ENCODE measurements around the gene UNC5C.

UNC5C gene

DNA sequence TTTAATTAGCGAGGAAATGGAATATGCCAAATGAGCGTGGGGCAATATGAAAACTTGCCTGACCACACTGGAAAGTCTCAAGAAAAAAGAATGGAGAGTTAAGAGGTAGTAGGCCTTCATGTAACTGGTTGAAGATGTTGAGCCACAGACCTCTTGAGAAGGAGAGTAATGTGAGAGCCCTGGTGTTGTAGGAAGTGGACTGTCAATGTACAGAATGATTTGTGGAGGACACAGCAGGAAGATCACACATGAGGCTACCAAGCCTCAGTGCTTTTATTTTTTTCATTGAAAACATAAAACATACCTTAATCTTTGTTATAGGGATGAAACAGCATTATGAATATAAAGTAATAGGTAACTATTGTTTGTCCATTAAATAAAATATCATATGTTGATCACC lies 331.6 kb downstream of the UNC5C start:
- no peak for DNase-seq (ENCODE audit: low spot score)

- DNase-seq (ENCODE audit: low spot score) = no peak
Measured at GRCh38 chr4:95216636-95217035, 332.1 kb downstream of the UNC5C start.

- no peak for DNase-seq (ENCODE audit: low spot score)
Measured at GRCh38 chr4:95215991-95216605, 332.7 kb downstream of the UNC5C start.

- no peak for DNase-seq (ENCODE audit: low spot score)
Measured at GRCh38 chr4:95215043-95215442, 333.7 kb downstream of the UNC5C start.

- no peak for DNase-seq (ENCODE audit: low spot score)
Measured at GRCh38 chr4:95214408-95214807, 334.4 kb downstream of the UNC5C start.

GRCh38 chr4:95213366-95213765 lies 335.4 kb downstream of the UNC5C start:
- DNase-seq (ENCODE audit: low spot score) = no peak

DNA sequence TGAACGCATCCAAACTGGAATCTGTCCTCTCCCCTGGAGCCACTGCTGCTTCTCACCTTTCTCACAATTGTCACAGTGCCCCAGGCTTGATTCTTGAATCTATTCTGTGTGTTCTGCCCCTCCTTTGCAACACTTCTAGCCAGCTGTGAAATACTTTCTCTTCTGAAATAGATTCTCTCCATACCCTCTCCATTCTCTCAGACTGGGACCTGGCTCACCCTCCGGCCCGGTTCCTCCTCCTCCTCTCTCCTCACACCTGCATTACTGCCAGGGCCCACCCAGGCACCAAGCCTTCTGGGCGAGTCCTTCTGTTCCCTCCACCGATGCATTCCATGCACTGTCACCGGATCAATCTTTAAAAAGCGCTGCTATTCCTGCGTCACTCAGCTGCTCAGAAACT lies 336.1 kb downstream of the UNC5C start:
- no peak for DNase-seq (ENCODE audit: low spot score)

GRCh38 chr4:95209927-95210326 lies 338.8 kb downstream of the UNC5C start:
- DNase-seq (ENCODE audit: low spot score) = no peak

GRCh38 chr4:95204873-95205272 lies 343.9 kb downstream of the UNC5C start:
- DNase-seq (ENCODE audit: low spot score) = no peak

DNA sequence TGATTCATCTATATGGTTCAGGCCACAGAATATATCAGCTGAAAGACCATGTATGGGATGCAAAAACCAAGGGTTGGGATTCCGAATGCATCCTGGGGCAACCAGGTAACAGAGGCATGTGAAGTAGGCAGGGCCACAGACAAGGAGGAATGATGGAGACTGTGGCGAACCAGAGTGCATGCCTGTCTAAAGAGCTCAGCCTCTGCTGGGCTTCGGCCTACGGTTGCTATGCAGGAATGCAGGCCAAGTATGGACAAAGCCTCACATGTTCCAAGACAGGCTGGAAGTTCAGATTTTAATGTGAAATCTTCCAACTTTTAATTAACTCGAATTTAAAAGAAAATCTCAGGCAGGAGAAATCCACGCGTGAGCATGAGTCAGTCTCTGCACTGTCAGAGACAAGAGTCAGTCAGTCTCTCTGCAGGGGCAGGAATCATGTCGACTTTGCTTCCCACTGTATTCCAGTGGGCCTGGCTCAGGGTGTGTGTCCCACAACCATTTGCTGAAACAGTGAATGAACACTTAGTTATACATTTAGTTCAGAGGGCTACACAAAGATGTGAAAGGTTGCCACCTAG lies 344.4 kb downstream of the UNC5C start:
- no peak for DNase-seq (ENCODE audit: low spot score)

DNA sequence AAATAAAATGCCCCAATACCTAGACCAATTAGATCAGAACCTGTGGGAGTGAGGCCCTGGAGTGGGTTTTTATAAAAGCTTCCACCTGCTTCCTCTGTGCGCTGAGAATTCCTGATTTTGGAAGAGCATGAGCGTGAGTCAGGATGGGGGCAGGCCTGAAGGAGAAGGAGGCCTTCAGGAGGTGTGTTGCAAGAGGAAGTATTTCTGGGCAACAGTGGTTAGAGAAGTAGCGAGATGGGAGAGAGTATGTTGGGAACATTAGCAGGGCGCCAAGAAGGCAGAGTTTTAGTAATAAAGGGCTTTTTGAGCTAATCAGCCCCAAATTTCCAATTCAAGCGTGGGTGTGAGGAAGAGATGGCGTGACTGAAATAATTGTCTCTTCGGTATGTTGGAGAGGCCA lies 349.8 kb downstream of the UNC5C start:
- no peak for DNase-seq (ENCODE audit: low spot score)

DNA sequence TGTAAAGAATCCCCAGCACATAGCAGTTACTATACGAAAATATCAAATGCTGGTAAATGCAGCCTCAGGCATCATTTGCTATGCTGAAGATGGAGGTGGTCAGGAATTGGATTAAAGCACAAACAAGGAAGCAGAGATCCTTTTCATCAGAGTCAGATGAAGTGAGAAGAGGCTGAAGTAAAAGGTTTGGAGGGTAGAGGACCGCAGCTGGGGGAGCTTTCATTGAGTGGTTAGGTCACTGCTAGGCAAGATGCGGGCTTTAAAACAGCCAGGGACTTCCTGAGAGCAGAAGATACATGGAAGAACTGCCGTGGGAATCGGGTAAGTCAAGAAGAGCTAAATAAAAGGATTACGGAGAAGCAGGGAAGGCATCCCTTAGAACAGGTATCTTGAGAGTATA lies 351.4 kb downstream of the UNC5C start:
- no peak for DNase-seq (ENCODE audit: low spot score)

DNA sequence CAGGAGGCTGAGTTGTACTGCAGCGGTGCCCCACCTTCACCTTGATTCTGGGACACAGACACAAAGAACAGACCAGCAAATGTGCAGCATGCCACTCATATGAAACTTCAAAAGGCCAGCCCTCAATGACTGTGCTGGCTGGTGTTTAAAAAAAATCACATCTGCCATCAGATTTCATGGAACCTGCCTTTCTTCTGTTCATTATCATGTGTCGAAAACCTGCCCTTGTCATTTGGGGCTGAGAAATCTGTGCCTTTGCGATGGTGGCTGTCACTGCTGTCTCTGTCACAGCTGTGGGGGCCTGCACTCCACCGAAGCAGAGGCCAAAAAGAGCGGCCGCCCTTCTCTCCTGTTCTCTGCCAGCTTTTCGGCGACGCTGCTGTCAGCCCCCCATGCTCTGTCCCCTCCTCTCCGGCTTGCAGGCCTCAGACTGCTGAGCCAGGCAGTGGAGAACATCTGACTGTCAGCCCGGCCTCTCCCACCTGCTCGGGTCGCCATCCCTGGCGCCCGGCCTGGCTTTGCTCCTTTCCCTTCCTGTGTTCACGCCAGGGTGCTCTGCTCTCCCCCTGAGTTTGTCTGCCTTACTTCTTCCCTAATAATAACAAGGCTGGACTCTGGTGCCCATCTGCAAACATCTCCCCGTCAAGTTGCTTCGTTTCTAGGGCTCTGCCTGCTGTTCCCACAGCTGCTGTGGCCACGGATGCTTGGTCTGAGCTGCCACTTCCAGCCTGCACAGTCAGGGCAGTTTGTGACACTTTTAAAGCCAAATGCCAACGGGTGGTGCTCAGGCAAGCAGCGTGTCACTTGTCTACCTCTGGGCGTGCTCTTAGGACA lies 355.2 kb downstream of the UNC5C start:
- DNase-seq (ENCODE audit: low spot score) = no peak

DNA sequence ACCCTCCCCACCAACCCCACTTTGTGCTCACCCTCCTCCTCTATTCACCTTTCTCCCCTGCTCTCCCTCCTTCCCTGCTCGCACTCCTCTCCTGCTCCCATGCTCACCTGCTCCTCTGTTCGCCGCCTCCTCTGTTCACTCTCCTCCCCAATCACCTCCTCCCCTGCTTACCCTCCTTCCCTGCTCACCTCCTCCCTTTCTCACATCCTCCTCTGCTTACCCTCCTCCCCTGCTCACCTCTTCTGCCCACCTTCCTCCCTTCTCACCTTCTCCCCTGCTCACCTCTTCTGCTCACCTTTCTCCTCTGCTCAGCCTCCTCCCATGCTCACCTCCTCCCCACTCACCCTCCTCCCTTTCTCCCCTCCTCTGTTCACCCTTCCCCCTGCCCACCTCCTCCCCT lies 357.2 kb downstream of the UNC5C start:
- no peak for DNase-seq (ENCODE audit: low spot score)

DNA sequence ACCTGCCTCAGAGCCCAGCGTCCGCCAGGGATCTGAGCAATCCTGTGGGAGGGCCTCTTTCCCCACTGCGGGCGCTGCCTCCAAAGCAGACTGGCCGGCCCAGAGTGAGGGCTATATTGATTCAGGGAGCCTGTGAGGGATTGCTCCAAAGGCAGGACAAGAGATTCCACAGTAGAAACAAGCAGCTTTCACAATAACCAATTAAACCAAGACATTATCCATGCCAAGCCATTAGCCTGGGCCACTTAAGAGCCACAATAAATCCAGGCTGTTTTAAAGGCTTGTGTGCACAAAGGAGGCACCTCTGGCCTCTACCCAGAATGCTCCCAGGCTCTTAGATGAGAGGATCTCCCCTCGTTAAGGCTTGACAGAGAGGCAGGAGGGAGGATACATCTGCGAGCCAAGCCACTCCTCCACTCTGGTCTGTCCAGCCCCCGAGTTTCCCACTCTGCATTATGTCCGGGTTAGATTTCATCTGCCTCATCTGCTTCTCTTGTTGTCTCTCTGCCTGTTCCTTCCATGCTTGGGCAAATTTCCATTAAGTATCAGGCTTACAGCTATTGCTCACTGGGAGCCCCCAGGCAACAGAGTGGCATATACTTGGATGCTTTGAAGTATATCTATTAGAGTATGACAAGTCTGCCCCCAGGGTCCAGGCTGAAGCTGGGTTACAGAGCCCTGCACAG lies 357.9 kb downstream of the UNC5C start:
- DNase-seq (ENCODE audit: low spot score) = no peak

DNA sequence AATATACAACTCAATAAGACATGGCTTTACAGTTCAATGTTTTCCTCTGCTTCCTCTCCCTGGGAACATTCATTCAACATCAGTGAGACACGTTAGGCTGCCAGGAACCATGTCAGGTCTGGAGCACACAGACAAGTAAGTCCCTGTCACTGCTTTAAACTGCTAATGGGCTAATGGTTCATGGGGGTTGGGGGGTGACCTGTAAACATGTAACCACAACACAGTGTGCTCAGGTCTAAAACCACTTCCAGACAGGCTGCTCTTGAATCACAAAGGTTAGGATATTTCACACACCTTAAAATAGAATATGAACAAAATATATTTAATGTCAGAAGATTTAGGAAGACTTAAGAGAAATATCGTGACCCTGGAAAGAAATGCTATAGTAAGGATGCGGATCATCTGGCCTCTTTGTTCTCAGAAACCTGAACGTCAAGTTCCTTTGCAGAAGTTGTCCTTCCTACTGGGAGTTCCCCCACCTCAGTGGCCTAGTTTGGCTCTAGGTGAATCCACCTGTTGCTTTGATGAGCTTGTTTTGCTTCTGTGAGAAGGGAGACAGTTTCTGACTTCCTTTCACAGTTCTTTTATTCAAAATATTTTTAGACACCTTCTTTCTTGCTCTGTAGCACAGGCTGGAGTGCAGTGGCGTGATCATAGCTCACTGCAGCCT lies 359.9 kb downstream of the UNC5C start:
- no peak for DNase-seq (ENCODE audit: low spot score)

DNA sequence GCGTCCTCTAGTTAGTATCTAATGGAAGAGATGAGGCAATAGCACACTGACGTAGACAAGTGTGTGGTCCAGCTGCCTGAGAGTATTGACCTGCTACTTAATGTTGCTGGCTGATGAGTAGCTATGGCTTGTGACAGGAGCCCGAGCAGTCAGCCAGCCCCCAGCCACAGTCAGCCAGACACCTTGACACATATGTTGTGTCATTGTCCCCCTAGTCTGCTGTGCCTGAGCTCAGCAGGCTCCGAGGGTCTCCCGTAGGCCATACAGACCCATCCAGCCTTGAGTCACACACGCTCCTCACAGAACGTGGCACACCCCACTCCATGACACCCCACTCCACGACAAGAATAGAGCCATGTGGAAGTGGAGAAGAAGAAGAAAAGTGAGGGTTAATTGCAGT lies 362.1 kb downstream of the UNC5C start:
- DNase-seq (ENCODE audit: low spot score) = no peak

GRCh38 chr4:95183656-95184408 lies 364.9 kb downstream of the UNC5C start:
- no peak for DNase-seq (ENCODE audit: low spot score)

DNA sequence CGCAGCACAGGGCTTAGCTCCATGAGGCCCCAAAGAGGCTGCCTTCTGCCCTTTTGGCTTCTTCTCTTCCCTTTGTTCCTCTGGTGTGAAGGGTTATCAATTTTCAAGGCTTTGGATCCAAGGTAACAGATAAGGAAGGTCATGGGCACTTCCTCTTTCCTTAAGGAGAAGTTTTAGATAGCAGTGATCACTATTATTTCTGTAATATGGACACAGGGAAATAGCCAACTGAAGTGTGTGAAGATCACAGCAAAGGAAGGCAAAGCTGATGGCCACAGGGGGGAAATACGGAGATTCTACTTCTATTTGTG lies 366.8 kb downstream of the UNC5C start:
- DNase-seq (ENCODE audit: low spot score) = no peak

DNA sequence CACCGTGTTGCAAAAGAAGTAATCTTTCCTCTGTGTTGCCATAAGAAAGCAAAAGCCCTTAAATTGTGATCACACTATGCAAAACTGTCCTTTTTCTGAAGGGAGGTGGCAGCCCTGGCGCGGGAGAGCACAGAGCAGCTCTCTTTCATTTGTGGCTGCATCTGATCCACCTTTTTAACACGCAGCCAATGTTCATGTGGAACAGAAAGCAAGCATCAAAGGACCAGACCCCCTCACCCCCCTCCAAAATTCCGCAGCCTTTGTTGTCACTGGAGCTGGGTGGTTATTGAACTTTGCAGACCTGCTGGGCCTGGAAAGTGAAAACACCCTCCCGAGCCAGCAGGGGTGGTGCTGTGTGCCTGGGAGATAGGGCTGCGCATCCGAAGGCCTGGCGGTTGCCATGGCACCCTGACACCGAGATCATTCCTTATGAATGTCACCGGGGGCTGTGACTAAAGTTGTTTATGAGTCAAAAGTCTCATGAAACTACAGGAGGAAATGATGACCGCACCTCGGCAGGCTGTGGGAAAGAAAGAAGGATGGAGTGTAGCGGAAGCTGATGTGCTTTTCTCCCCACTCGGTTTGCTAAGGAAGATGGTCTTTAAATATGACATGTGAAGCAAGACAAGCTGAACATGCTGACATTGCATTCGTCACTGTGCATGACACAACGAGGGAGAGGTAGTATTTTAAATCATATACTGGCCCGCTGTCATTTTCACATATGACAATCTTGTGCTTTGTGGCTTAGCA lies 367.4 kb downstream of the UNC5C start:
- no peak for DNase-seq (ENCODE audit: low spot score)

All from hematopoietic multipotent progenitor cell treated with erythropoietin and hydrocortisone succinate and interleukin-3 and kit ligand, for 17 days (in vitro differentiated cells).